Naive thymus-derived CD4-positive, alpha-beta T cell (primary cell): ENCODE measurements around the gene PTPRN2. TPM values are rescaled to one million over a fixed set of nuclear protein-coding genes. Genes with fewer than 3 reads are reported as not detected.

Source experiments
- ATAC-seq: fragments of 150-1000 bp; cut with Tn5 transposase; 2 replicates; pipeline ENCODE4 v1.10.0; 2021; ENCODE audit warnings: mild to moderate bottlenecking, moderate library complexity
- CTCF ChIA-PET: fragments of 350-600 bp; sonication (Branson Sonifier 250); formaldehyde crosslinking; loops from one replicate; lab custom pipeline; 2021; ENCODE audit warnings: antibody characterized with exemption; lab: Charles Lee
- POLR2A ChIA-PET: fragments of 350-600 bp; sonication (Branson Sonifier 250); formaldehyde crosslinking; loops from one replicate; lab custom pipeline; 2021; ENCODE audit warnings: antibody characterized with exemption, inconsistent platforms; lab: Charles Lee
- DNase-seq, 9 donors: peaks; one replicate each; pipeline versions ENCODE4 v3.0.0 to v3.0.0-alpha.2; 2020 to 2022; ENCODE audit warnings: mixed read lengths in 1 of 9
- H3K27ac ChIP-seq: one replicate; pipeline ENCODE4 v1.7.0; 2013; ENCODE audit warnings: mild to moderate bottlenecking, low read depth, low read length, moderate library complexity
- H3K27me3 ChIP-seq, 2 donors: one replicate each; pipeline ENCODE4 v1.7.0; 2013; ENCODE audit warnings: low read length in 2 of 2, mild to moderate bottlenecking in 2 of 2, moderate library complexity in 2 of 2; ENCODE audit not compliant: control insufficient read depth in 2 of 2, insufficient read depth in 2 of 2
- H3K36me3 ChIP-seq, 3 experiments: 1 replicate in 2 of 3; 2 replicates in 1 of 3; pipeline ENCODE4 v1.7.0; 2013; ENCODE audit warnings: low read length in 3 of 3, mild to moderate bottlenecking in 3 of 3, moderate library complexity in 1 of 3; ENCODE audit not compliant: insufficient read depth in 3 of 3, control insufficient read depth in 2 of 3
- H3K4me1 ChIP-seq, 2 donors: one replicate each; pipeline ENCODE4 v1.7.0; 2013; ENCODE audit warnings: low read length in 2 of 2, mild to moderate bottlenecking in 2 of 2, moderate library complexity in 1 of 2; ENCODE audit not compliant: control insufficient read depth in 2 of 2, insufficient read depth in 2 of 2
- H3K4me3 ChIP-seq: 2 replicates; pipeline ENCODE4 v1.7.0; 2013; ENCODE audit warnings: mild to moderate bottlenecking, low read length
- H3K9me3 ChIP-seq, 3 experiments: 1 replicate in 2 of 3; 2 replicates in 1 of 3; pipeline ENCODE4 v1.7.0; 2013; ENCODE audit warnings: low read length in 3 of 3; ENCODE audit not compliant: control insufficient read depth in 2 of 3
- H3K27ac Mint-ChIP-seq, 9 donors: one replicate each; pipeline ENCODE4 v1.8.0; 2020 to 2022; ENCODE audit warnings: mixed read lengths in 9 of 9, mild to moderate bottlenecking in 8 of 9, moderate library complexity in 5 of 9, inconsistent platforms in 2 of 9
- H3K27me3 Mint-ChIP-seq, 5 donors: one replicate each; pipeline ENCODE4 v1.8.0; 2021 to 2022; ENCODE audit warnings: mixed read lengths in 5 of 5, mild to moderate bottlenecking in 1 of 5
- H3K36me3 Mint-ChIP-seq, 5 donors: one replicate each; pipeline ENCODE4 v1.8.0; 2020 to 2022; ENCODE audit warnings: mixed read lengths in 5 of 5, mild to moderate bottlenecking in 3 of 5, inconsistent platforms in 1 of 5
- H3K4me1 Mint-ChIP-seq, 7 donors: one replicate each; pipeline ENCODE4 v1.8.0; 2020 to 2022; ENCODE audit warnings: mixed read lengths in 7 of 7, mild to moderate bottlenecking in 3 of 7, inconsistent platforms in 1 of 7
- H3K4me3 Mint-ChIP-seq, 10 donors: one replicate each; pipeline ENCODE4 v1.8.0; 2020 to 2022; ENCODE audit warnings: mild to moderate bottlenecking in 10 of 10, mixed read lengths in 10 of 10, moderate library complexity in 6 of 10, inconsistent platforms in 2 of 10
- H3K9me3 Mint-ChIP-seq, 11 donors: one replicate each; pipeline ENCODE4 v1.8.0; 2020 to 2022; ENCODE audit warnings: mixed read lengths in 11 of 11, mild to moderate bottlenecking in 4 of 11, inconsistent platforms in 1 of 11, moderate library complexity in 1 of 11
- intact Hi-C, 2 donors: fragments of 100-400 bp; cut with micrococcal nuclease; formaldehyde crosslinking; loops; one replicate each; pipeline ENCODE4 v1.15.1; 2023
- polyA plus RNA-seq, 2 donors: library from polyadenylated mRNA; unstranded; fragments of 300-500 nt; fragmentation: Illumina TruSeq; gene quantifications; one replicate each; pipeline ENCODE4 v1.2.3, GENCODE V29; 2021
- total RNA-seq, 6 experiments: library from RNA in 5 of 6; stranded (reverse) in 5 of 6; gene quantifications; 1 replicate in 5 of 6; 2 replicates in 1 of 6; pipeline ENCODE4 v1.2.3 and lab custom pipeline; 2021 to 2026

Gene PTPRN2
- total and polyA plus RNA-seq, 7 experiments from 2014 or later, result 0.58 to 2.3 (median 1.4) TPM

DNA sequence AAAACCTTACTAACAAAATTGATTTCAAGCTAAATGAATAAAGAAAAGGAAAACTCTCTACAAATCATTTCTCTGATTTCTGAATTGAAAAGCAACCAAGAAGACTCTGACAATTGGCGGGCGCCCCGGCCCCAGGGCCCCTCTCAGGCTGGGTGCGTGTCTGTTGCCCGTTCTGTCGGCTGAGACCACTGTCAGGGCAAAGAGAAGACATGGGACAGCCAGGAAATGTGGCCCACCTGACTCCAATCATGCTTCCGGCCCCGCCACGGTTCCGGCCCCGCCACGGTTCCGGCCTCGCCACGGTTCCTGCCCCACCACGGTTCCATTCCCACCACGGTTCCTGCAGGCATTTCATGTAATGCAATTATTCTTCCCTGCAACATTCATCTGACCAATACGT lies 115.9 kb downstream of the PTPRN2 start:
- H3K4me3 Mint-ChIP-seq, result no peak overlapping the region
- Histone ChIP-seq H3K4me3 (no peak overlapping the region), H3K9me3 (no peaks in the 10 kb centered on the region), H3K4me1 (no peaks in the 10 kb centered on the region), H3K27ac (no peak overlapping the region), H3K36me3 (no peaks in the 10 kb centered on the region), H3K27me3 (no peaks in the 10 kb centered on the region)
- no peak for DNase-seq
- CTCF ChIA-PET, result no interaction called here
- H3K4me1 Mint-ChIP-seq, result peaks cover 0 to 6% (median 0%) of the 10 kb centered on the region in 7 donors
- H3K36me3 Mint-ChIP-seq, result no peaks in the 10 kb centered on the region
- no peak overlapping the region for H3K27ac Mint-ChIP-seq
- ATAC-seq, result no peak
- intact Hi-C loops, result no loop called here
- no peaks in the 10 kb centered on the region for H3K9me3 Mint-ChIP-seq
- peaks cover 0 to 42% (median 23%) of the 10 kb centered on the region in 5 donors for H3K27me3 Mint-ChIP-seq
- POLR2A ChIA-PET, result no interaction called here

- Mint-ChIP-seq H3K9me3 (peaks cover 0 to 6% (median 0%) of the 10 kb centered on the region in 11 donors), H3K4me1 (peaks cover 0 to 6% (median 0%) of the 10 kb centered on the region in 7 donors), H3K27ac (no peak overlapping the region), H3K36me3 (no peaks in the 10 kb centered on the region), H3K4me3 (no peak overlapping the region), H3K27me3 (peaks cover 0 to 42% (median 23%) of the 10 kb centered on the region in 5 donors)
- Histone ChIP-seq H3K4me3 (no peak overlapping the region), H3K9me3 (no peaks in the 10 kb centered on the region), H3K27me3 (no peaks in the 10 kb centered on the region), H3K27ac (no peak overlapping the region), H3K36me3 (no peaks in the 10 kb centered on the region), H3K4me1 (no peaks in the 10 kb centered on the region)
- CTCF ChIA-PET, result no interaction called here
- intact Hi-C loops, result no loop called here
- POLR2A ChIA-PET, result no interaction called here
- DNase-seq, result no peak
- ATAC-seq, result no peak
Observed at GRCh38 chr7:158470336-158470735, 117.3 kb downstream of the PTPRN2 start.

- Histone ChIP-seq H3K9me3 (no peaks in the 10 kb centered on the region), H3K36me3 (no peaks in the 10 kb centered on the region), H3K4me1 (no peaks in the 10 kb centered on the region), H3K4me3 (no peak overlapping the region), H3K27ac (no peak overlapping the region), H3K27me3 (no peaks in the 10 kb centered on the region)
- Mint-ChIP-seq H3K36me3 (no peaks in the 10 kb centered on the region), H3K4me3 (no peak overlapping the region), H3K4me1 (peaks cover 0 to 6% (median 0%) of the 10 kb centered on the region in 7 donors), H3K9me3 (peaks cover 0 to 8% (median 4%) of the 10 kb centered on the region in 11 donors), H3K27me3 (peaks cover 0 to 40% (median 23%) of the 10 kb centered on the region in 5 donors), H3K27ac (no peak overlapping the region)
- intact Hi-C loops, result no loop called here
- no peak for ATAC-seq
- DNase-seq, result no peak
- POLR2A ChIA-PET, result no interaction called here
- CTCF ChIA-PET, result no interaction called here
Observed at GRCh38 chr7:158469396-158470051, 118.1 kb downstream of the PTPRN2 start.

DNA sequence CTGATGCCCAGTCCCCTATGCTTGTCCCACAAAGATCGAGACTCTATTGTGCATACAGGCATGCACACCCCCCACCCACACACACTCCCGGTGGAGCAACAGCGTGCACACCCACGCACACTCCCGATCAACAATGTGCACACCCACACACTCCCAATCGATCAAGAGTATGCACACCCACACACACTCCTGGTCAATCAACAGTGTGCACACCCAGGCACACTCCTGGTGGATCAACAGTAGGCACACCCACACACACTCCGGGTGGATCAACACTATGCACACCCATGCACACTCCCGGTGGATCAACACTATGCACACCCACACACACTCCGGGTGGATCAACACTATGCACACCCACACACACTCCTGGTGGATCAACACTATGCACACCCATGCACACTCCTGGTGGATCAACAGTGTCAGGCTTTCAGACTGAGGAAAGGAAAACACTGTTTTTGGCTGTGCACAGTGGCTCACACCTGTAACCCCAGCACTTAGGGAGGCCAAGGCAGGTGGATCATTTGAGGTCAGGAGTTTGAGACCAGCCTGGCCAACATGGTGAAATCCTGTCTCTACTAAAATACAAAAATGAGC lies 118.8 kb downstream of the PTPRN2 start:
- peaks cover 0 to 6% (median 0%) of the 10 kb centered on the region in 7 donors for H3K4me1 Mint-ChIP-seq
- DNase-seq, result no peak
- H3K27me3 Mint-ChIP-seq, result peaks cover 0 to 33% (median 23%) of the 10 kb centered on the region in 5 donors
- intact Hi-C loops, result no loop called here
- H3K4me3 Mint-ChIP-seq, result no peak overlapping the region
- no peaks in the 10 kb centered on the region for H3K36me3 ChIP-seq
- no peaks in the 10 kb centered on the region for H3K4me1 ChIP-seq
- H3K9me3 Mint-ChIP-seq, result peaks cover 0 to 10% (median 5%) of the 10 kb centered on the region in 11 donors
- no peaks in the 10 kb centered on the region for H3K9me3 ChIP-seq
- no peaks in the 10 kb centered on the region for H3K27me3 ChIP-seq
- CTCF ChIA-PET, result no interaction called here
- H3K4me3 ChIP-seq, result no peak overlapping the region
- POLR2A ChIA-PET, result no interaction called here
- no peak overlapping the region for H3K27ac Mint-ChIP-seq
- no peak for ATAC-seq
- H3K27ac ChIP-seq, result no peak overlapping the region
- H3K36me3 Mint-ChIP-seq, result no peaks in the 10 kb centered on the region

DNA sequence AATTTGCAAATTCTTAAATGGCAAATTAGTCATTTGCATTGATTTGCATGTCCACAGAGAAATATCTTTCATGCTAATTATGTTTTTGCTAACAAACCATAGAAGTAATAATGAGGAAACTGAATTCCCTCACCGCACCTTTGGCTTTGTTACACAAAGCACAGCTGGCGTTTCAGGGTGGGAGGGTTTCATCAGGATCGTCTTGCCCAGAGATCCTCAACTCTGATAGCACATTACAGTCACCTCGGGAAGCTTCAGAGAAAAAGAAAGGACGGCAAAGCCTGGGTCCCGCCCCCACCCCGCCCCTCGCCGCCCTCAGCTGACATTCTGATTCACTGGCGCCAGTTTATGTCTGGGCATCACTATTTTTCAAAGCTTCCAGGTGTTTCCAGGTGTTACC lies 119.4 kb downstream of the PTPRN2 start:
- no peak for DNase-seq
- ChIA-PET POLR2A (no interaction called here), CTCF (no interaction called here)
- Histone ChIP-seq H3K27me3 (no peaks in the 10 kb centered on the region), H3K27ac (no peak overlapping the region), H3K9me3 (no peaks in the 10 kb centered on the region), H3K4me3 (no peak overlapping the region), H3K4me1 (no peaks in the 10 kb centered on the region), H3K36me3 (no peaks in the 10 kb centered on the region)
- no peak overlapping the region for H3K4me3 Mint-ChIP-seq
- peaks cover 0 to 29% (median 20%) of the 10 kb centered on the region in 5 donors for H3K27me3 Mint-ChIP-seq
- peaks cover 0 to 4% (median 0%) of the 10 kb centered on the region in 7 donors for H3K4me1 Mint-ChIP-seq
- no peaks in the 10 kb centered on the region for H3K36me3 Mint-ChIP-seq
- ATAC-seq, result no peak
- intact Hi-C loops, result no loop called here
- peaks cover 0 to 14% (median 8%) of the 10 kb centered on the region in 11 donors for H3K9me3 Mint-ChIP-seq
- H3K27ac Mint-ChIP-seq, result no peak overlapping the region

DNA sequence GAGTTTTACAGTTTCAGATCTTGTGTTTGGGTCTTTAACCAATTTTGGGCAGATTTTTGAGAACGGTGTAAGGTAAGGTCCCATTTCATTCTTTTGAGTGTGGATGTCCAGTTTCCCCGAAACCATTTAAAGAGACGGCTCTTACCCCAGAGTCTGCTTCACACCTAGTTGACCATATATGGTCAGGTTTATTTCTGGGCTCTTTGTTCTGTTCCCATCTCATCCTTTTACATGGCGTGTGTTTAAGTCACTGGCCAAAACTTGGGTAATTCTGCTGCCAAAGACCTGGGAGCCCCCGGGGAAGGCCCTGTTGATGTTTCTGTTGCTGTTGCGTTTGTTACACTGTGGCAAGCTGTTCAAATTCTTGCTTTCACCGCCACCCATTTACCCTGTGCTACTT lies 120.1 kb downstream of the PTPRN2 start:
- ATAC-seq, result no peak

More for the DNA sequence above, 120.1 kb downstream of the PTPRN2 start:
- Mint-ChIP-seq H3K36me3 (no peaks in the 10 kb centered on the region), H3K27me3 (peaks cover 0 to 25% (median 16%) of the 10 kb centered on the region in 5 donors), H3K9me3 (peaks cover 0 to 16% (median 10%) of the 10 kb centered on the region in 11 donors), H3K4me3 (no peak overlapping the region), H3K4me1 (peaks cover 0 to 3% (median 0%) of the 10 kb centered on the region in 7 donors), H3K27ac (no peak overlapping the region)
- intact Hi-C loops, result no loop called here
- no peaks in the 10 kb centered on the region for H3K4me1 ChIP-seq
- POLR2A ChIA-PET, result no interaction called here
- H3K27ac ChIP-seq, result no peak overlapping the region
- no peaks in the 10 kb centered on the region for H3K36me3 ChIP-seq
- CTCF ChIA-PET, result no interaction called here
- no peak for DNase-seq
- H3K27me3 ChIP-seq, result no peaks in the 10 kb centered on the region
- H3K9me3 ChIP-seq, result no peaks in the 10 kb centered on the region
- no peak overlapping the region for H3K4me3 ChIP-seq
